Motor neuron (in vitro differentiated cells): Measurements from ENCODE around the gene CDH4. TPM values are rescaled to one million over a fixed set of nuclear protein-coding genes. Genes with fewer than 3 reads are reported as not detected.
A peak's percentile ranks its signal among the peaks of the same experiment; 100 is the strongest.

Experiments
- ATAC-seq, 8 experiments: fragments of 200-7000 bp; cut with Tn5 transposase; replicated peaks in 6 of 8; 2 replicates each; pipeline ENCODE4 v1.8.0; 2021; ENCODE audit warnings: mild to moderate bottlenecking in 8 of 8, moderate library complexity in 8 of 8
- H3K27ac ChIP-seq, 2 donors: fragments of 250-450 bp; sonication (Bioruptor Pico); 2 replicates each; pipeline ENCODE4 v1.9.0; 2021; ENCODE audit warnings: antibody characterized with exemption in 2 of 2, mild to moderate bottlenecking in 2 of 2, moderate library complexity in 1 of 2
- H3K4me1 ChIP-seq, 2 donors: fragments of 250-450 bp; sonication (Bioruptor Pico); replicated peaks in 1 of 2; 2 replicates each; pipeline ENCODE4 v1.6.1; 2021; ENCODE audit warnings: antibody characterized with exemption in 2 of 2, mild to moderate bottlenecking in 2 of 2, moderate library complexity in 1 of 2
- H3K4me3 ChIP-seq, 5 donors: fragments of 250-450 bp; sonication (Bioruptor Pico); 2 replicates each; pipeline ENCODE4 v1.9.0; 2021; ENCODE audit warnings: antibody characterized with exemption in 5 of 5, mild to moderate bottlenecking in 5 of 5, moderate library complexity in 4 of 5
- WGBS, 10 experiments: fragments of 450-650 bp; shearing (Covaris generic); methylation state at CpG; one replicate each; pipeline ENCODE4 v1.0.0; 2022; 5-methylcytosine and 5-hydroxymethylcytosine counted together
- in situ Hi-C, 9 experiments: fragments of 400-800 bp; cut with MboI; loops; one replicate each; pipeline ENCODE4 v1.15.0; 2021; ENCODE audit warnings: low sequenced_read_pairs in 9 of 9, low pct_unique_long_range_greater_than_20kb in 2 of 9; ENCODE audit not compliant: unreplicated experiment in 9 of 9
- total RNA-seq, 8 experiments: library from RNA; unstranded; fragments of 300-600 nt; gene quantifications; 2 replicates each; pipeline versions ENCODE4 v1.2.3 to v1.2.4, GENCODE V29; 2022

Gene CDH4
- total RNA-seq, 8 experiments from 2014 or later, result 2.4 to 41.6 (median 12.9) TPM

DNA sequence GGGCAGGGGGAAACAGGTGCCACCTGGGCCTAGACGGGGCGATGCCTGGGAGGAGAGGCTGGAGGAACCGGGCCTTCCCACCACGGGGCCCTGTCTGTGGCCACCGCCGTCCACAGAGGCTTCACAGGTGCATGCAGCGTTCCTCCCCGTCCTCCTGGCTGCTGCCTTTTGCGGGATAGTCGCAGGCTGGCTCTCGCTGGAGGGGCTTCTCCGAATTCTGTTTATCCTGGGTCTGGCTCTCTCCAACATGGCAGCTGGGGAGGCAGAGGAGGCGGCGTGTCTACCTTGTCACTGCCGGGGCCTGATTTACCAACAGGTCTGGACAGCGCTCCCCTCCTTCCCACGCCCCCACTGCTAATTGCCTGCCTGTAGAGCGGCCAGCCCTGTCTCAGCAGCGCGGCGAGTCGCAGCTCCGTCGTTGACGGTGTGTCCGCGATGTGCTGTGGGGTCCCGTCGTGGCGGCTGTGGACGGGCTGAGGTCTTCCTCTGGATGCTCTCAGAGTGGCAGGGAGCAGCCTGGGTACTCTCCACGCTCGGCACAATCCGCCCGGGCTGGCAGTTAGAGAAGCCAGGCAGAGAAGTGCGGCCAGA, 550.8 kb downstream of the CDH4 start:
- Histone ChIP-seq H3K27ac (no peak overlapping the region), H3K4me3 (no peak overlapping the region), H3K4me1 (peaks cover 39 to 43% of the 10 kb centered on the region in 2 donors)
- in situ Hi-C loops, result no loop called here
- ATAC-seq, result no peak
- WGBS, 10 experiments, result 34 to 87% (median 77%) methylated on average over 3 to 19 of the region's 36 CpGs; no CpG with 5 or more reads in 6 of the 10 experiments

DNA sequence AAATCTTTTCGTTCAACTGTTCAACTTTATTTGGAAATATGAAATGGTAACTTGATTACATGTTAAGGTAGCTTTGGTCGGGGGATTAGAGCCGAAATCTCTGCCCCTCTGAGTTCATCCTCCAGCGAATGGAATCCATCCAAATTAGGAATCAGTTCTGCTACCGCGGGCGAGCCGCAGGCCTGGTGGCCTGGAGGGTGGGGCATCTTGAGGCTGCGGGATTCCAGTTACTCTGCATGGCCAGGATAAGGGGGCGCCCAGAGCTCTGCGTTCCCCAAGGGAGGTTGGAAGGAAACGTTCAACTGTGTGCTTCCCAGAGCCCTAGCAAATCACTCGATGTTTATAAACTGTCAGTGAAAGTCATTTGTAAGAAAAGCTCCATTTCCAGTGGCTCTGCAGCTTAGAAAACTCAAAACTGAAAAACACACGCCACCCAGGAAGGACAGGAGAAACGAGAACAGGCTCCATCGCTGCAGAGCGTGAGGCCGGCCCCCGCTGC, 551.4 kb downstream of the CDH4 start:
- no peak for ATAC-seq
- no peak overlapping the region for H3K4me3 ChIP-seq
- WGBS, 10 experiments, result 3 to 100% (median 39%) methylated on average over 1 to 10 of the region's 19 CpGs; no CpG with 5 or more reads in 3 of the 10 experiments
- H3K4me1 ChIP-seq, result peaks cover 41 to 48% of the 10 kb centered on the region in 2 donors
- in situ Hi-C loops, result no loop called here
- H3K27ac ChIP-seq, result no peak overlapping the region

DNA sequence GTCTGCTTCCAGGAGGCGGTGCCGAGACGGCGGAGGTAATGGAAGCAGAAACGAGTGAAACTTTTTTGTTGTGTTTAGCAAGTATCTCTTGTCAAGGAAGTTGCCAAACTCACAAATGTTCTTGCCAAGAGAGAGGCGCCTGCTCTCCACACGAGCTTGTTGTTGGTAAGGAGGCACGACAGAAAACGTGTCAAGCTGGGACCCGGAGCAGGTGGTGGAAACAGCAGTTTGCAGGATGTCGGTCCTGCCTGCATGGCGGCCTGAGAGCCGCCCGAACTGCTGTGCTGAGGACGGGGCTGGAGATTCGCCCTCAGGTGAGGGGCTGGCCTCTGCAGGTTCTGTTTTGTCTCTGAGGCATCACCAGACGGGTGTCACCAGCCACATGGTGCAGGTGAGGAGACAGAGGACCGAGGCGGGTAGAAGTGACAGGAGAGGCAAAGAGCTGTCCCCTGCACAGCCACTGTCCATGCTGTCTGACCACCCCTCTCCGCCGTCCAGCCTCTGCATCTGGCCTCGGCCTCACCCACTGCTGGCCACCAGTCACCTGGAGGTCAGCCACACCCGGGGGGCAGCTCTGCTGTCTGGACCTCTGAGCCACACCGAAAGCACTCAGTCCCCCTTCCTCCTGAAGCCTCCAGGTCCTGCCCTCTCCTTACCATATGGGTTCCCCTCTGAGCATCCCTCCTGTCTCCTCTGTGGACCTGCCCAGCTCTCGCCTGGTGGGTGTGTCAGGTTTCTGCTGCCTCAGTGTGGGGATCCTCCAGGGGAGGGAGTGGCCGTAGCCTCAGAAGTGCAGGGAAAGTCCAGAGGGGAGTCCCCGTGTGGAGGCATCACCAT, 552.1 kb downstream of the CDH4 start:
- H3K4me3 ChIP-seq, result no peak overlapping the region
- ATAC-seq, result peak in 3 of 8 experiments; percentile 30 to 62 (median 45)
- in situ Hi-C loops, result no loop called here
- 10 to 89% (median 67%) methylated on average over 1 to 9 of the region's 27 CpGs; no CpG with 5 or more reads in 4 of the 10 experiments for WGBS, 10 experiments
- H3K27ac ChIP-seq, result no peak overlapping the region
- peaks cover 45 to 48% of the 10 kb centered on the region in 2 donors for H3K4me1 ChIP-seq

GRCh38 chr20:61804752-61805295, 552.8 kb downstream of the CDH4 start:
- Histone ChIP-seq H3K4me1 (peaks cover 46 to 49% of the 10 kb centered on the region in 2 donors), H3K4me3 (no peak overlapping the region), H3K27ac (no peak overlapping the region)
- in situ Hi-C loops, result no loop called here
- ATAC-seq, result no peak
- WGBS, 10 experiments, result 20 to 100% (median 89%) methylated on average over 1 to 10 of the region's 13 CpGs; no CpG with 5 or more reads in 3 of the 10 experiments

GRCh38 chr20:61805365-61805764, 553.3 kb downstream of the CDH4 start:
- 86 to 100% (median 100%) methylated on average over 1 to 4 of the region's 12 CpGs; no CpG with 5 or more reads in 7 of the 10 experiments for WGBS, 10 experiments
- no peak for ATAC-seq
- no peak overlapping the region for H3K4me3 ChIP-seq
- in situ Hi-C loops, result no loop called here
- peaks cover 46 to 50% of the 10 kb centered on the region in 2 donors for H3K4me1 ChIP-seq
- no peak overlapping the region for H3K27ac ChIP-seq

GRCh38 chr20:61805781-61806180, 553.7 kb downstream of the CDH4 start:
- Histone ChIP-seq H3K27ac (no peak overlapping the region), H3K4me3 (no peak overlapping the region), H3K4me1 (peaks cover 46 to 52% of the 10 kb centered on the region in 2 donors)
- no peak for ATAC-seq
- in situ Hi-C loops, result no loop called here
- WGBS, 10 experiments, result 50 to 100% (median 100%) methylated on average over 1 of the region's 8 CpGs; no CpG with 5 or more reads in 6 of the 10 experiments

DNA sequence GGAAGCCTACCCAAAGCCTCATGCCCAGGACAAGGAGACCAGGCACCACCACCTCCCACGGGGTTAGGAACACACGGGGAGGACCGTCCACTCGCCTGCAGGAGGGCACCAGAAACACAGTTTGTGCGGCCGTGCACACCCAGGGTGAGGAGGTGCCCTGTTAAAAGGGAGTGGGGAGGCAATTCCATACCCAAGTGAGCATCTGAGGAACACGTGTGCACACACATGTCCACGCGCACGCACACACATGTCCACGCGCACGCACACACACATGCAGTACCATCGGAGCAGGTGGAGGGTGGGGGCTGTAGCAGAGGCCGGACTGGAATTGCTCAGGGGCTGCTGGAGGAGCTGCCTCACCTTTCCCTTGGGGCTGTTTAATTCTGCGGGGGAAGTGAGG, 554.3 kb downstream of the CDH4 start:
- H3K4me3 ChIP-seq, result no peak overlapping the region
- in situ Hi-C loops, result no loop called here
- peaks cover 46 to 55% of the 10 kb centered on the region in 2 donors for H3K4me1 ChIP-seq
- no peak overlapping the region for H3K27ac ChIP-seq
- 9 to 95% (median 83%) methylated on average over 1 to 9 of the region's 16 CpGs; no CpG with 5 or more reads in 4 of the 10 experiments for WGBS, 10 experiments
- no peak for ATAC-seq

- H3K4me1 ChIP-seq, result peaks cover 46 to 55% of the 10 kb centered on the region in 2 donors
- H3K4me3 ChIP-seq, result no peak overlapping the region
- peak in 5 of 8 experiments; percentile 10 to 39 (median 23) for ATAC-seq
- peak overlapping the region in 1 of 2 donors; percentile 15 for H3K27ac ChIP-seq
- in situ Hi-C loops, result no loop called here
- 10 to 100% (median 77%) methylated on average over 1 to 2 of the region's 7 CpGs; no CpG with 5 or more reads in 4 of the 10 experiments for WGBS, 10 experiments
Observed at GRCh38 chr20:61806995-61807394, 554.9 kb downstream of the CDH4 start.

GRCh38 chr20:61807471-61808160, 555.6 kb downstream of the CDH4 start:
- 44 to 100% (median 84%) methylated on average over 1 to 8 of the region's 22 CpGs; no CpG with 5 or more reads in 1 of the 10 experiments for WGBS, 10 experiments
- Histone ChIP-seq H3K4me3 (no peak overlapping the region), H3K27ac (no peak overlapping the region), H3K4me1 (peaks cover 46 to 54% of the 10 kb centered on the region in 2 donors)
- in situ Hi-C loops, result no loop called here
- no peak for ATAC-seq

DNA sequence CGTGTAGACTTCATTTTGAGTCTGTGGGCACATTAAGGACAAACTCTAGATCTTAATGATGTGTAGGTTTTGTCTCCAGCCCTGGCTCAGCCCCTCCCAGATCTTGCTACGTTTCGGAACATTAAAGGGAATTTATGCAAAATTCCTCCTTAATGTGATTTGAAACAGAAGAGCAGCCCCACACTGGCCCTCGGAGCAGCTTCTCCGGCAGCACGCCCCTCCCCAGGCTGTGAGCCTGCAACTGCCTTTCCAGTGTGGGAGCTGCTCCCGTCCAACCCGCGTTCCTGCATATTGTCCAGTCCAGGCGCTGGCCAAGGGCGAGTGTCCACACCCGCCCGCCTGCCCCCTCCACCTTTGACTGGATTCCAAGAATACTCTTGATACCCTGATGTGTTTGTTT, 556.4 kb downstream of the CDH4 start:
- peaks cover 44 to 46% of the 10 kb centered on the region in 2 donors for H3K4me1 ChIP-seq
- in situ Hi-C loops, result no loop called here
- H3K27ac ChIP-seq, result no peak overlapping the region
- H3K4me3 ChIP-seq, result no peak overlapping the region
- 0 to 80% (median 40%) methylated on average over 1 to 5 of the region's 13 CpGs; no CpG with 5 or more reads in 3 of the 10 experiments for WGBS, 10 experiments
- peak; percentile 71 to 90 (median 84) for ATAC-seq

DNA sequence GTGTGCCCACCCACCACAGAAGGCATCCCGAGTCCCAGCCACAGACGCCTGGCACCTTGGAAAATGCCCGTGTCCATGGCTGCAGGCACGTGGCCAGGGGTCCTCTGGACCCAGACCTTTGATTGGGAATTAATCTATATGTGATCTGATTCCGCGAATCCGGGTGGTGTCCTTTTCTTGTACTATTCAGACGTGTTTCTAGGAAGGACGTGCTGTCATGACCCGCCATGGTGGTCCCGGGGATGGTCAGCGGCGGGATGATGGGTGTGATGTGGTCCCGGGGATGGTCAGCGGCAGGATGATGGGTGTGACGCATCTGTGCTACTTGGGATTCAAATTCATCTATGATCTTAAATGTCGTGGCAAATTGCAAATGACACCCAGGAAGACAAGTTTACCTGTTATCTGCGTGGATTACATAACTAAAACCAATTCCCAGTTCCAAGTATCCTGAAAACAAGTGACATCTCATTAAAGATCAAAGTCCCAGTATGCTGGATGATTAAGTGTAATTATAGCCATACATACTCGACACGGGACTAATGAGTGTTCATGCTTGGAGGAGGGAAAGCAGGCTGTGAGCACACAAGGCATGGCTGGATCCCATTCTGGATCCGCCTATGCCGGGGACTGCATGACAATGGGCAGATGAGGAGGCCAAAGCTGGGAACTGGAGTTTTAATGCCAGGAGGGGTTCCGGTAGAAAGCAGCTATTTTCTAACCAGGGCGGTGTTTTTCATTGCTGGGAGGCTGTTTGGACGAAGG, 557.1 kb downstream of the CDH4 start:
- H3K27ac ChIP-seq, result no peak overlapping the region
- H3K4me1 ChIP-seq, result peaks cover 38 to 41% of the 10 kb centered on the region in 2 donors
- H3K4me3 ChIP-seq, result no peak overlapping the region
- no peak for ATAC-seq
- 33 to 92% (median 77%) methylated on average over 5 to 17 of the region's 25 CpGs; no CpG with 5 or more reads in 1 of the 10 experiments for WGBS, 10 experiments
- in situ Hi-C loops, result no loop called here
